LNCaP clone FGC (cell line): ENCODE data around the gene COX18.

Experiments used
- DNase-seq: peaks from one replicate; pipeline ENCODE4 v3.0.0-alpha.2; 2011; ENCODE audit warnings: low read depth
- H3K4me3 ChIP-seq: 2 replicates; pipeline ENCODE4 v1.5.1; 2011; ENCODE audit warnings: mild to moderate bottlenecking, low read depth, low read length, control low read depth
- TF ChIP-seq, protein P1 (sequence below): IDR thresholded peaks from 2 replicates; pipeline ENCODE4 v1.5.1; 2012; ENCODE audit warnings: mild to moderate bottlenecking; ENCODE audit not compliant: control insufficient read depth, insufficient read depth; ENCODE audit errors: extremely low read depth

The COX18 gene

DNA sequence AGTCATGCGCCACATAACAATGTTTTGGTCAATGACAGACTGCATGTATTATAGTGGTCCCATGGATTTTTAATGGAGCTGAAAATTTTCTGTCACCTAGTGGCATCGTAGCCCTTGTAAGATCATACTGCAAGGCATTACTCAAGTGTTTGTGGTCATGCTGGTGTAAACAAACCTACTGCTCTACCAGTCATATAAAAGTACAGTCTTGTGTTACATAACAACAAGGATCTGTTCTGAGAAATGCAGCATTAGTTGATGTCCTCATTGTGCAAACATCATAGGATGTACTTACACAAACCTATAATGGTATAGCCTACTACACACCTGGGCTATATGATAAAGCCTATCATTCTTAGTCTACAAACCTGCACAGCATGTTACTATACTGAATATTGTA is 34.6 kb downstream of the COX18 start:
- TF ChIP-seq, protein P1, sequence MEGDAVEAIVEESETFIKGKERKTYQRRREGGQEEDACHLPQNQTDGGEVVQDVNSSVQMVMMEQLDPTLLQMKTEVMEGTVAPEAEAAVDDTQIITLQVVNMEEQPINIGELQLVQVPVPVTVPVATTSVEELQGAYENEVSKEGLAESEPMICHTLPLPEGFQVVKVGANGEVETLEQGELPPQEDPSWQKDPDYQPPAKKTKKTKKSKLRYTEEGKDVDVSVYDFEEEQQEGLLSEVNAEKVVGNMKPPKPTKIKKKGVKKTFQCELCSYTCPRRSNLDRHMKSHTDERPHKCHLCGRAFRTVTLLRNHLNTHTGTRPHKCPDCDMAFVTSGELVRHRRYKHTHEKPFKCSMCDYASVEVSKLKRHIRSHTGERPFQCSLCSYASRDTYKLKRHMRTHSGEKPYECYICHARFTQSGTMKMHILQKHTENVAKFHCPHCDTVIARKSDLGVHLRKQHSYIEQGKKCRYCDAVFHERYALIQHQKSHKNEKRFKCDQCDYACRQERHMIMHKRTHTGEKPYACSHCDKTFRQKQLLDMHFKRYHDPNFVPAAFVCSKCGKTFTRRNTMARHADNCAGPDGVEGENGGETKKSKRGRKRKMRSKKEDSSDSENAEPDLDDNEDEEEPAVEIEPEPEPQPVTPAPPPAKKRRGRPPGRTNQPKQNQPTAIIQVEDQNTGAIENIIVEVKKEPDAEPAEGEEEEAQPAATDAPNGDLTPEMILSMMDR: no peak
- no peak overlapping the region for H3K4me3 ChIP-seq
- DNase-seq: peak; percentile 62

DNA sequence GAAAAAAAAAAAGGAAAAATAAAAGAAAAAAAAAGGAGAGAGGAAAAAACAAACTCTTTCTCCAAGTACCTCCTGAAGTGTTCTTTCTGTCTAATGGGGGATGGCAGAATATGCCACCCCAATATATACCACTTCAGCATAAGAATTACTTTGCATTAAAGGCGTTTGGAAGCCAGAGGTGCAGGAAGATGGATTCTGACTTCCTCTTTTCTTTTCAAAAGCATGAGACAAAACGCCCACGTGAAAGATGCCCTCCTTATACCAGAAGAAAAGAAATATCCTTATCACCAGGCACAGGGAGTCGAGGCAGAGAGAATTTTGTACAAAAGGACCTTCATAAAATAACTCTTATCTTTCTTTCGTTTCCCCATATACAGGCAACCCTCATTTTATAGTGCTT is 40.9 kb downstream of the COX18 start:
- no peak overlapping the region for H3K4me3 ChIP-seq
- DNase-seq: no peak
- TF ChIP-seq, protein P1: no peak

DNA sequence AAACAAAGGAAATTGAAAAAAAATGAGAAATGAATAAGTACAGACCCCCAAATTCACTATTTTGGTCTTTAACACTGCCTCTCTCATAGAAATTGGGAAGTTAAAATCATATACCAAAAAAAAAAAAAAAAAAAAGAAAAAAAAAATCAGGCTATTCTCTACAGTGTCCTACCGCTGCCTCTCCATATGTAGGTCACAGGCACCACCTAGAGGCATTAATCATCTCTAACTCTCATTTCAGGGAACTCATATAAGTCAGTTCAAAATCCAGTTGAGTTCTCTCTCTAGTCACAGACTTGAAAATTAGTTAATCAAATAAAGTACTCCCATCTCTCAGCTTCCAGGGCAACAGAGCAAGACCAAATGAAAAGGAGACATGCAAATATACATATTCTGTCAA is 47.9 kb downstream of the COX18 start:
- DNase-seq: peak; percentile 59
- TF ChIP-seq, protein P1: peak; percentile 71
- H3K4me3 ChIP-seq: no peak overlapping the region

DNA sequence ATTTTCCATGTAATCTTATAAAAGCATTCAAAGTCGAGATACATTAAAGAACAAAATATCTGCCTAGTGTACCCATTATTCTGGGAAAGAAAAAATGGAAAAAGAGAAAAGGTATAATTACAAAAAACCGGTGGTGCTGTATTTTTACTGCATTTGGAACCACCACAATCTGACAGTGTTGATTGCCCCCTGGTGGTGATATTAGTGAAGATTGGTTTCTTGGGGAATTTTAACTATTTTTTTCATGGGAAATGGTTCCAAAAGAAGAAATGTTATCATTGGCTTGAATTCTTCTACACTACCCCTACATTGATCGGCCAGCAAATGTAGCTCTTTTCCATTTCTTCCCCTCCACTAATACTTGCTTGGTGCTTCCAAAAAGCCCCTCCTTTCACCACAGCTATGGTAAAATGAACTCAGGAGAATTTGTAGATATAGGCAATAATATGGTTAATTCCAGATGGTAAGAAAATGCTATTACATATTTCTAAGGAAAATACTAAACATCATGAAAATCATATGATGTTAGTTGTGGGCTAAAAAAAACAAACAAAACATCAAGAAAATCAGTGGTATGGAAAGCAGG is 50.0 kb downstream of the COX18 start:
- TF ChIP-seq, protein P1: peak; percentile 57
- no peak overlapping the region for H3K4me3 ChIP-seq
- DNase-seq: no peak

DNA sequence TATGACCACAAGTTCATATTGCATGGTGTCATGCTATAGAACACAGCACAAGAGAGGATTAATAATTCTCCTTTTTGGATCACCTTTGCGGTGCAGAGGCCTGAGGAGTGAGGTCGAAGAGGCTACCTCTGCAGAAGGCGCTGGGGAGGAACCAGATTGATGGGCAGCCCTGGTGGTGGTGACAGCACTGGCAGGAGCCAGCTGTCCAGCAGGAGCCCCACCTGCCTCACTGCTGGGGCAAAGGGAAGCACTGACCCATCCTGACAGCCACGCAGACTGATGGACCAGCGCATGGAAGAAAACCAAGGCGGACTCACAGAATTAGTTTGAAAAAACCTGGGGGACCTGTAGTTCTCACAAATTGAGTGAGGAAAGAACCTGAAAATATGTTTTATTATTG is 50.9 kb downstream of the COX18 start:
- TF ChIP-seq, protein P1: no peak

DNA sequence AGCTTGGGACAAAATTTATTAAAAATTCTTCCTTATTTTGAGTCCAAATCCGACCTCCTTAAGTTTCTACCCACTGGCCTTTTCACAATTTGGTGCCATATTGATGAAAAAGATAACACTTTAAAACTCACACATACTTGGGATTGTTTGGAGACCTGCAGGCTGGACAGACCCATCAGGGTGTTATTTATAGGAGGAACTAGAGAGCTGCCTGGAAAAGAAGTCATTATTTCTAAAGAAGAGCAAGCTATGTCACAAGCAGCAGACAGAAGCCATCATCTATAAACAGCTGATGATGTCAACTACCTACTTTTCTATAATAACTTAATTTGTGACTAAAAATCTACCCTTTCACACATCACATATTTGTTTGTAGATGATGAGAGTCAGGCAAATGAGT is 56.2 kb downstream of the COX18 start:
- no peak overlapping the region for H3K4me3 ChIP-seq
- TF ChIP-seq, protein P1: no peak
- DNase-seq: no peak

More for the DNA sequence above, 50.9 kb downstream of the COX18 start:
- DNase-seq: no peak
- no peak overlapping the region for H3K4me3 ChIP-seq

DNA sequence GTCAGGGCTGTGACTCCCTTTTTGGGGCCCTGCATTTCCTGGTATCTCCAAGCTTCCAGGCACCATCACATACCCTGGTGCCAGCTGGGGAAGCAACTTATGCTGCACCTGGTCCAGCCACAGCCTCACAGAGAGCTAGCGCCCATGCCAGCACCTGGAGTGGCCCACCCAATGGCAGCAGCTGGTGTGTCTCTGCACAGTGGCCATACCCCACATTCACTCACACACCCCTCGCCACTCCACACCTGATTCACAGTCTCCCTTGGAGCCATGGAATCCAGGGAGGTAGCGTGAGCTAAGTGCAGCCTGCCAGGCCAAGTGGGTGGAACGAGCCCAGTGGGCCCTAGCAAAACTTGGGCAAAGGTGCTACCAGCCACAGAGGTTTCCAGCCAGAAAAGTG is 56.8 kb downstream of the COX18 start:
- no peak for DNase-seq
- TF ChIP-seq, protein P1: no peak
- no peak overlapping the region for H3K4me3 ChIP-seq
